Colon (tissue), 2 donors: ENCODE measurements around the gene PTP4A1.

Source experiments
- FAIRE-seq: peaks from 2 replicates; lab custom pipeline; 2012; peaks lifted over from hg19 to GRCh38; lab: Jason Lieb, UNC
- donor health status: control.
- donor health status: control.

PTP4A1 gene

GRCh38 chr6:63556369-63556768 lies 15.9 kb upstream of the PTP4A1 start:
- FAIRE-seq = no peak

DNA sequence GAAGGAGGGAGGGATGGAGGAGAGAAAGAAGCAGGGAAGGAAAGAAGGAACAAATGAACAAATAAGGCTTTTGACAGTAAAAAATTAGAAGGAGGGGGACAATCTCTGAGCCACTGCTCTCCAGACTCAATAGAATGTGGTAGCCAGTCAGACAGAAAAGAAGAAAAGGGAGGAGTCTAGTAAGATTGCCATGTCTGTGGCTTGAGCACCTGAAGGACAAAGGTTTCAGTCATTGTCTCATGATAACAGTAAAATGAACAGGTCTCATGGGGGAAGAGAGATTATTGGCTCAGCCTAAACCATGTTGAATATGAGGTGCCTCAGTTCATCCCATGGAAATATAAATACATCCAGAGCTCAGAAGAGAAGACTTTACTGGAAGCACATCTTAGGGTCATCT lies 14.0 kb upstream of the PTP4A1 start:
- no peak for FAIRE-seq

- FAIRE-seq = no peak
These were observed 11.4 kb upstream of the PTP4A1 start for GRCh38 chr6:63560801-63561287.

- no peak for FAIRE-seq
These were observed 11.0 kb upstream of the PTP4A1 start for GRCh38 chr6:63561288-63561687.

GRCh38 chr6:63563235-63563634 lies 9.0 kb upstream of the PTP4A1 start:
- no peak for FAIRE-seq

DNA sequence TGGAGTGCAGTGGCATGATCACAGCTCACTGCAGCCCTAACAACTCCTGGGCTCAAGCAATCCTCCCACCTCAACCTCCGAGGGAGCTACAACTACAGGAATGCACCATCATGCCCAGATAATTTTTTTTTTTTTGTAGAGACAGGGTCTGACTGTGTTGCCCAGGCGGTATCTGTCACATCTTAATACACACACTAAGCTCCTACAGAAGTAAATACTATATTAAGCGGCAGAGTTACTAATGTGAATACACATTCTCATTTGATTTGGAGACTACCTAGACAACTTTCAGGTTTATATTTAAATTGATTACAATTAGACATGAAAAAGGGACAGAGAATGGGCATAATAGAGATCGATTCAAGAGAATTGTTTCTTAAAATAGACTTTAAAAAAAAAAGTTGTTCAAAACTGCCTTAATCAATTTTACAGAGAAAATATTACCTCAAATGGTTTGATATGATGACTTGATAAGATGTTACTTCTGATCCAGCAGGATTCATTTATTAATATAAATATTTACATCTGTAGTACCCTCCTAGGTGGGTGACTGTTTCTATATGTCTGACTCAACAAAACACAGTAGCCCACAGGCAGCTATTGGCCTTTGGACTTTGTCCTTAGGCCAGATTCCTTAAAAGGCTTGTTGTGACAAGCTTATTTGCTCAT lies 7.1 kb upstream of the PTP4A1 start:
- no peak for FAIRE-seq

DNA sequence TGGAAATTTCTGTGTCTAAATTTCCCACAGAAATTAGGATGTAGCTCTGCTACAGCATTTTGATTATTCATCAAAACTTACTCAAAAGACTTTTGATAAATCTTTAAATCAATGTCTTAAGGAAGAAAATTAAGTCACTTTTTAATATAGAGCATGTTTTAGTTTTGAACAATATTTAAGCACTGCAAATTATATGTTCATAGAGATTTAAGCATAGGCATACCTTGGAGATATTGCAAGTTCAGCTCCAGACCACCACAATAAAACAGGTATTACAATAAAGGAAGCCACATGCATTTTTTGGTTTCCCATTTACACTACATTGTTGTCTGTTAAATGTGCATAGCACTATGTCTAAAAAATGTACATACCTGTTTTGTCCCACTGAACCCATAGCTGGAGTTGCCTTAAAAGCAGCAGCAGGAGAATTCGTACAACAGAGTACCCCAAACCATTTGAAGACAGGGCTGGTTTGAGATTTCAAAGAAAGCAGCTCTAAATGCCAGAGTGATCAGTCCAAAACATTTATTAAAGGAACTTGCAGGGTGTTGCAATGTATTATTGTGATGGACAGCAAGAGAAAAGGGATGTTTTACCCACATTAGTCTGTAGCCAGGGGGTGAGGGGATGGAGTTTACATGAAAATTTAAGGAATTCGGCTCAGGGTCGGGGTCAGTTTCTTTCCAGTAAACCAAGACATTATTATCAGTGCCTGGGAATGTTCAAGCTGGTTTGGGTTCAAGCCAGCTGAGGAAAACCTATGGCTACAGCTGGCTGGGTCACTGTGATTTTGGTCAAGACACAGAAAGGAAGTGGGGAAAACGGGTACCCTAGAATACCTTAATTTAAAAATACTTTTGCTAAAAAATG lies 6.3 kb upstream of the PTP4A1 start:
- FAIRE-seq = no peak

DNA sequence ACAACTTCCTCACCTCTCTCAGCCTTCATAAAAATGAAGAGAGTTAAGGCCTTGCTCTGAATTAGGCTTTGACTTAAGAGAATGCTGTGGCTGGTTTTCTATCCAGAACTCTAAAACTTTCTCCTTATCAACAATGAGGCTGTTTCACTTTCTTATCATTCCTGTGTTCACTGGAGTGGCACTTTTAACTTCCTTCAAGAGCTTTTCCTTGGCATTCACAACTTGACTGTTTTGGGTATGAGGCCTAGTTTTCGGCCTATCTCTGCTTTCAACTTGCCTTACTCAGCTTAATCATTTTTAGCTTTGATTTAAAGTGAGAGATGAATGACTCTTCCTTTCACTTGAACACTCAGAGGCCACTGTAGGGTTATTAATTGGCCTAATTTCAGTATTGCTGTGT lies 4.3 kb upstream of the PTP4A1 start:
- no peak for FAIRE-seq

DNA sequence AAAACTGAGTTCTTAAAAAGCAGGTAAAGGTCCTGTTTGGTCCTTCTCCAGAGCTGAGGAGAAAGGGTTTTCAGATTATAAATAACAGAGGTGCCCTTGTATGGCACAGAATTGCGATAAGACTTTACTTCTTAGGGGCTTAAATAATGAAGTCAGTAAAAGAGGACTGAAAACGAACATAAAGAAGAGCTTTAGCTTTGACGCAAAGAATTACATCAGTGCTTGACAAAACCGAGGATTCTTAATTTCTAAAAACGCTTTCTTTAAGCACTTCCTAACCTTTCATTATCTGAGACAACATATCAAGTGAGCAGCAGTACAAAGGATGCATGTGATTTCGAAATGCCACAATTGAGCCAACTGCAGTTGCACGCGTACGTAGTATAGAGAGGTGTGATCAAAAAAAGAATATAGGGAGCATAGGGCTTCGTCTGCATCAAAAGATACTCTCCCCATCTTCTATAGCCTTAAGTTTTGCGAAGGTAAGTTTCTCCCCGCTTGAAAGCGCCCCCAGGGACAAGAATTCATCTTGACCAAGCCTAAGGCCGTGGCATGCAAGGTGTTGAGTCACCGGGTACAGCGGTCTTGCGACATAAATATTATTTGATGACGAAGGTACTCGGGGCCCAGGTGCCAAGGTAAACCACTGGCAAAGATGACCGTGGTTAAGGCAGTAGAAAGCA lies 778 bp upstream of the PTP4A1 start:
- FAIRE-seq = no peak

GRCh38 chr6:63572747-63573075 lies 431 bp downstream of the PTP4A1 start:
- no peak for FAIRE-seq

- no peak for FAIRE-seq
These were observed 1.0 kb downstream of the PTP4A1 start for GRCh38 chr6:63573076-63573898.

DNA sequence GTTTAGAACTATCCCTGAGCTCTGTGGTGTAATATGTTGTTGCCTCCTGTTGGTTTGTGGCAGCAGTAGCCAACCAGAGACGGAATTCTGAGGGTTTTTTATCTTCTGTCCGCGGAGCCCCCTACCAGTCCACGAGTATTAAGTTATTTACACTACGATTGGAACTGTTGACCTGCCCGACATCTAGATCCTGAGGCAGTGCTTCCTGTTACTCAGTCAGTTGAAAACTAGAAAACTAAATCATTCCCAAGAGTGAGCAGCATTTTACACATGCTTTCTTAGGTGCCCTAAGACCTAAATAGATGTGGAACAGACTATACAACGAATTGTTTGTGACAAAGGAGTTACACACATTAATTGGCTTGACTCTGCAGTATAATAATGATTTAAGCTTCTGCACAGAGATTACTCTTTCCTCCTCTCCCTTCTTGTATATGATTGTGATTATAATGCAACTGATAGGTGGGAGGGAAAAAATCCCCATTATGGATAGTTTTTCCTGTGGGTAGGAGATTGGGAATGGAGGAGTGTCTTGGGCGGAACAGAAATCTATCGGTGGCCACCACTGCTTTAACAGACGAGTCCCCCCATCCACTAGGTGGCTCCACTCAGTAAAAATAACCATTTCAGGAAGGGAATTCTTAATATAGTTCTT lies 1.7 kb downstream of the PTP4A1 start:
- FAIRE-seq = no peak

DNA sequence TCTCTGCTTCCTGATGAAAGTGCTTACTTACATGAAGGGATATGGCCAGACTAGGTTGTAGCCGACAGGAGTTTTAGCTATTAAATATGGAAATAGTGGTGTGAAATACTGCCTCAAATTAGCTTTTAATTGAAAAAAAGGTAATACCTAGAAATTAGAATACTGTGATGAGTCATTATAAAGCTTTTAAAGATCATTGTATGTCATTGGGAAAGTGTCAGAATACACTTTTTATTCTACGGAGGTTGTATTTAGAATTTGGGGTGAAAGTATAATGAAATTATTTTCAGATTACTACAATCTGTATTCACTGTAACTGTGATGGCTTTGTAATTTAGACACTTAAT lies 2.2 kb downstream of the PTP4A1 start:
- FAIRE-seq = no peak

- FAIRE-seq = no peak
These were observed 4.0 kb downstream of the PTP4A1 start for GRCh38 chr6:63576147-63576772.

DNA sequence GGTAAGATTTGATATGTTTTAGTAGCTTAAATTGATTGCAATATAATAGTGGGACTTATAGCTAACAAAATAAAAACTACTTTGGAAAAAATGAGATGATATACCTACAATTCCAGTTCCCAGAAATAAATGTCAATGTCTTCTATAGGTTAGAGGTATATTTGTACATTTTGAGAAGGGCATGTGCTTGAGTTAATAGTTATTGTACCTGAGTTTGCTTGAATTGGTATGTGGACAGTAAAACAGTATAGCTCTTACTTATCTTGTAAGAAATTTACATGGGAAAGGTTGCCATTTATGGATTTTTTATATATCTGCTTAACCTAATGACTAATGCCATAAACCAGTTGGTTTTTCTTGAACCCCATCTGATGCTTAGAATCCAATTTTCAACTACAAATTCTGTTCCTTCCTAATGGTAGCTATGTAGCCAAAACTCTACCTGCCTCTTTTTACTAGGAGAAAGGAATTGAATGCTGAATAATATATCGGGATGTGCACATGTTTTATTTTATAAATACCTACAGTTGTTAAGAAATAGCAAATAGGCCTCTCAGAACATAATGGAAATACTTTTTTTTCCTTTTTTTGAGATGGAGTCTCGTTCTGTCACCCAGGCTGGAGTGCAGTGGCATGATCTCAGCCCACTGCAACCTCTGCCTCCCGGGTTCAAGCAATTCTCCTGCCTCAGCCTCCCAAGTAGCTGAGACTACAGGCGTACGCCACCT lies 4.9 kb downstream of the PTP4A1 start:
- no peak for FAIRE-seq

GRCh38 chr6:63578757-63579156 lies 6.5 kb downstream of the PTP4A1 start:
- FAIRE-seq = no peak

DNA sequence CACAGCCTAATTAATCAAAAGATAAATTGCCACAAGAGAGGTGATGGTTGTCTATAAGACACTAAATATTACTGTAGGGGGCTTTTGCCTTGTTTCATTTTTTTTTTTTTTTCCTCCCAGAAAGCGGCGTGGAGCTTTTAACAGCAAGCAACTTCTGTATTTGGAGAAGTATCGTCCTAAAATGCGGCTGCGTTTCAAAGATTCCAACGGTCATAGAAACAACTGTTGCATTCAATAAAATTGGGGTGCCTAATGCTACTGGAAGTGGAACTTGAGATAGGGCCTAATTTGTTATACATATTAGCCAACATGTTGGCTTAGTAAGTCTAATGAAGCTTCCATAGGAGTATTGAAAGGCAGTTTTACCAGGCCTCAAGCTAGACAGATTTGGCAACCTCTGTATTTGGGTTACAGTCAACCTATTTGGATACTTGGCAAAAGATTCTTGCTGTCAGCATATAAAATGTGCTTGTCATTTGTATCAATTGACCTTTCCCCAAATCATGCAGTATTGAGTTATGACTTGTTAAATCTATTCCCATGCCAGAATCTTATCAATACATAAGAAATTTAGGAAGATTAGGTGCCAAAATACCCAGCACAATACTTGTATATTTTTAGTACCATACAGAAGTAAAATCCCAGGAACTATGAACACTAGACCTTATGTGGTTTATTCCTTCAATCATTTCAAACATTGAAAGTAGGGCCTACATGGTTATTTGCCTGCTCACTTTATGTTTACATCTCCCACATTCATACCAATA lies 7.8 kb downstream of the PTP4A1 start:
- no peak for FAIRE-seq

- FAIRE-seq = no peak
These were observed 8.4 kb downstream of the PTP4A1 start for GRCh38 chr6:63580704-63580961.

- no peak for FAIRE-seq
These were observed 9.2 kb downstream of the PTP4A1 start for GRCh38 chr6:63581355-63582013.
